ENCODE data around the gene ARMCX4. TPM values are rescaled to one million over a fixed set of nuclear protein-coding genes. Genes with fewer than 3 reads are reported as not detected.

Gene ARMCX4
- total RNA-seq: 1 to 10 TPM in 1 of 2 experiments, under 1 TPM in 1; 0.96 to 1.3 TPM

DNA sequence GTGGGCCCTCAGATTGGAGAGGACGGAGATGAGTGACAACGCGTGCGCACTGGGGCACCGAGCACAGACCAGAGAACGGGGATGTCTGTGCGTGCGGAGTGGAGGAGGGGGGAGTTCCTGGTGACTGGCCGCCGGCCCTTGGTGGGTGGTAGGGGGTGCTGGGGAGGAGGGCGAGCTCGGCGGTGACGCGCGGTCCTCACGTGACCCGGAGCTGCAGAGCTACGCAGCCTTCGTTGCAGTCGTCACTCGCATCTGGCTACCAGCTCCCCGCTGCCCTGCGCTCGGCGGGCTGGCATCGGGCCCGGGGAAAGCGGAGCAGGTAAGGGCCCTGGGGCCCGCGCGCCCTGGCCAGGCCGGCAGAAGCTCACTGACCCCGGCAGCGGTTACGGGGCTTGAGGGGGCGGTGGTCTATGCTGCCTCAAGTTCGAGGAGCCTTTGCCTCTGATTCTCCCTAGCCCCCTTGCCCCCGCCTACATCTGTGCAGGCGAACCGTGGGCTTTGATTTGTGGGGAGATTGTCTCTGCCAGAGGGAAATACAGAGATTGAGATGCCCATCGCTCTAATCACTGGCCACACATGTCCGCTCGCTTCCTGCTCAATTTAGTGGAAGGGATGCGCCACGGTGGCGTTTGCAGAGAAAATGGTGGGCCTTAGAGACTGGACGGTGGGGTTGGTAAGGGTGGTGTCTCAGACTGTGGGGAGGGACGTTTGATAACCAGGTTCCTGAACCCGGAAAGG, at the start of gene ARMCX4:
Gene ARMCX4, plus strand, starts transcription at position 245 of the 738 bp plus-strand sequence. CDS start 3,134 bp downstream, outside the sequence.
- Mint-ChIP-seq H3K27me3 (peaks cover 5% of the 10 kb centered on the region), H3K27ac (peak within 1 kb of the TSS; percentile 41), H3K4me3 (peak within 1 kb of the TSS; percentile 74), H3K36me3 (ENCODE audit: low read depth) (no peaks in the 10 kb centered on the region), H3K9me3 (no peaks in the 10 kb centered on the region), H3K4me1 (peaks cover 8% of the 10 kb centered on the region)
- POLR2A ChIA-PET: no interaction called here
- DNase-seq: peak; percentile 8
- CTCF ChIA-PET: interaction anchor here (1.4 kb wide), 1 partner anchor 42 kb away, joined by 3 read pairs; no protein-coding TSS in a partner anchor

DNA sequence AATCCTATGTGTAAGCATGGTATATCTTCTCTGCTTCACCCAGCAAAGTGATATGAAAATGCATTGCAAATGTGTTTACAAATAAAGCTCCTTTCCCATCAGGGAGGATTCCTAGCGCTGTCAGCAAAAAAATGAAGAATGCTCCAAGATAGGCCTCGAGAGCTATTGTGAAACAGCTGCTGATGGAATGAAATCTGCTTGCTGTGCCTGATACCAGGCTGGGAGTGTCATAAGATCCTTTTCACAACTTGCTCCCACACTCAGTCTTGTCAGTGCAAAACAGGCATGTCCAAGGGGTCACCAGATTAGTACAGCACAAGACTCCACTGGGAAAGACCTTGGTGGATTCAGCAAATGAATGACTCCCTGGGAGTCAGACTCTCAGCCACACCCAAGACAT, 43.2 kb upstream of the ARMCX4 start:
- H3K27ac Mint-ChIP-seq: no peak overlapping the region
- peaks cover 14% of the 10 kb centered on the region for H3K36me3 Mint-ChIP-seq (ENCODE audit: low read depth)
- ChIA-PET CTCF (no interaction called here), POLR2A (no interaction called here)
- H3K9me3 Mint-ChIP-seq: peaks cover 4% of the 10 kb centered on the region
- no peak overlapping the region for H3K4me3 Mint-ChIP-seq
- peaks cover 2% of the 10 kb centered on the region for H3K4me1 Mint-ChIP-seq
- no peaks in the 10 kb centered on the region for H3K27me3 Mint-ChIP-seq
- DNase-seq: no peak

DNA sequence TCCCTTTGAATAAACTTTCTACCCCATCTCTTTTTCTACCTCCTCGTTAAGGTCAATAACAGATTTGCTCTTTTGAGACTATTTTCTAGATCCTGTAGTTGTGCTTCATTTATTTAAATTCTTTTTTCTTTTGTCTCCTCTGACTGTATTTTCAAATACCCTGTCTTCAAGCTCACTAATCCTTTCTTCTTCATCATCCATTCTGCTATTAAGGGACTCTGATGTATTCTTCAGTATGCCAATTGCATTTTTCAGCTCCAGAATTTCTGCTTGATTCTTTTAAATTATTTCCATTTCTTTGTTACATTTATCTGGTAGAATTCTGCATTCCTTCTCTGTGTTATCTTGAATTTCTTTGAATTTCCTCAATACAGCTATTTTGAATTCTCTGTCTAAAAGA, 36.0 kb upstream of the ARMCX4 start:
- DNase-seq: no peak
- Mint-ChIP-seq H3K9me3 (no peaks in the 10 kb centered on the region), H3K36me3 (ENCODE audit: low read depth) (peaks cover 2% of the 10 kb centered on the region), H3K27me3 (no peaks in the 10 kb centered on the region), H3K4me1 (peaks cover 5% of the 10 kb centered on the region), H3K27ac (no peak overlapping the region), H3K4me3 (no peak overlapping the region)
- POLR2A ChIA-PET: no interaction called here
- CTCF ChIA-PET: no interaction called here

DNA sequence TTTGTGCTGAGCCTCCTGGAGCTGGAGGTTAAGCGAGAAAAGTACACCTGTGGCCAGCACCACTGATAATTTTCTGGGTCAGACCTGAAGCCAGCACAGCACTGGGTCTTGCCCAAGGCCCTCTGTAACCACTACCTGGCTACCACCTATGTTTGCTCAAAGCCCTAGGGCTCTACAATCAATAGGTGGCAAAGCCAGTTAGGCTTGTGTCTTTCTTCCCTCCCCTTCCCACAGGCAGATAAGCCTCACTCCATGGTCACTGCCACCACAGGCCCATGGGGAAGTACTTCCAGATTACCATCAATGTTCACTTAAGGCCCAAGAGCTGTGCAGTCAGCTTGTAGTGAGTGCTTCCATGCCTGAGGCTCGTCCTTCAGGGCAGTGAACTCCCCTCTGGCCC, 35.2 kb upstream of the ARMCX4 start:
- CTCF ChIA-PET: no interaction called here
- POLR2A ChIA-PET: no interaction called here
- Mint-ChIP-seq H3K4me3 (no peak overlapping the region), H3K27me3 (no peaks in the 10 kb centered on the region), H3K4me1 (peaks cover 5% of the 10 kb centered on the region), H3K27ac (no peak overlapping the region), H3K9me3 (no peaks in the 10 kb centered on the region), H3K36me3 (ENCODE audit: low read depth) (peaks cover 2% of the 10 kb centered on the region)
- DNase-seq: no peak

DNA sequence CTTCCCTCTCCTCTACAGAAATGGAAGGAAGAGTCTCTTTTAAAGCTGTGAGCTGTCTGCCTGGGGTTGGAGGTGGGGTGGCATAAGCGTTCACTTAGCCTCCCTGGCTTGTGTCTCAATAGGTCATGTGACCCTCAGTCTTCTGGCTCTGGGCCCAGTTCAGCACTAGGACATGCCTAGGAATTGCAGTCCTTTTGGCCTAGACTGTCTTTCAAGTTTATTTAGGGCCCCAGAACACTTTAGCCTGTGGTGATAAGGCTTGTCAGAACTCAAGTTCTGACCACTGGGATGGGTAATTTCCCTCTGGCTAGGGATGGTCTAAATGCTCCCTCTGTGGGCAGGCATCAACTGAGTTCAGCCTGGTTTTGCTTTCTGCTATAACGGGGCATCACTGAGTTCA, 34.3 kb upstream of the ARMCX4 start:
- CTCF ChIA-PET: no interaction called here
- no peaks in the 10 kb centered on the region for H3K27me3 Mint-ChIP-seq
- no peak overlapping the region for H3K27ac Mint-ChIP-seq

DNA sequence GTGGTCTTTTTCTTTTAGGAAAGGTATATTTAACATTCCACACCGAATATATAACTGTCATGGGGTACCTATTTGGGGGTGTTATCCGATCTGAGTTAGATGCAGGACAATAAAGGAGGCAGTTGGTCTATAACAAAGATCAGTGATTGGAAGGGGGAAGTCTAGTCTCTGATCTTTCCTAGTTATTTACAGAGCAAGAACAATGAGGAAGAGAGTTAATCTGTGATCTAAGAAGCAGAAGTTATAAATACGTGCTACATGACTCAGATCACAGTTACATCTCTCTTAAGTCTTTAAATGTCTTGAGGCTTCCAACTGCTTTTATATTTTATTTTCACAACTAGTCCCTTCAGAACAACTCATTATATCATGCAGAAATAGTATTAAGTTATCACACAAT, 33.2 kb upstream of the ARMCX4 start:
- no peak overlapping the region for H3K4me3 Mint-ChIP-seq
- POLR2A ChIA-PET: no interaction called here
- CTCF ChIA-PET: no interaction called here
- no peaks in the 10 kb centered on the region for H3K9me3 Mint-ChIP-seq
- DNase-seq: no peak
- no peaks in the 10 kb centered on the region for H3K27me3 Mint-ChIP-seq
- H3K4me1 Mint-ChIP-seq: peaks cover 3% of the 10 kb centered on the region
- H3K36me3 Mint-ChIP-seq (ENCODE audit: low read depth): no peaks in the 10 kb centered on the region
- H3K27ac Mint-ChIP-seq: no peak overlapping the region

More for the DNA sequence above, 34.3 kb upstream of the ARMCX4 start:
- H3K36me3 Mint-ChIP-seq (ENCODE audit: low read depth): no peaks in the 10 kb centered on the region
- peaks cover 3% of the 10 kb centered on the region for H3K4me1 Mint-ChIP-seq
- H3K9me3 Mint-ChIP-seq: no peaks in the 10 kb centered on the region
- POLR2A ChIA-PET: no interaction called here
- H3K4me3 Mint-ChIP-seq: no peak overlapping the region
- no peak for DNase-seq

DNA sequence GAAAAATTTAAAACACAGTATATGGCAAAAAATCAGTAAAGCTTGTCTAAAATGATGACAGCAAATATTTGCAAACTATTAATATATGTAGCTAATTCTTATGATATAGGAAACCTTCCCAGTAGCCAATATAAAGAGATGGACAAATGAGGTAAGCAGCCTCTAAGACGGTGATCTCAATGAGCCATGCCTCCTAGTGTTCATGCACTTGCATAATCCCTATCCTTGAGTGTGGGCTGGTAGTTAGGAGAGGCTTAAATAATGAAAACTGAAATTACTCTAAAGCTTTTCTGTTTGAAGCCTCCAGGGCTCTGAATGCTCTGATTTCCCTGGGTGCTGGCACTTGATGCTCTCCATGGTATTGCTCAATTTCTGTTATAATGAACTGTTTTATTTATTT, 24.6 kb upstream of the ARMCX4 start:
- Mint-ChIP-seq H3K4me3 (no peak overlapping the region), H3K36me3 (ENCODE audit: low read depth) (no peaks in the 10 kb centered on the region), H3K9me3 (no peaks in the 10 kb centered on the region), H3K4me1 (no peaks in the 10 kb centered on the region), H3K27ac (no peak overlapping the region), H3K27me3 (no peaks in the 10 kb centered on the region)
- CTCF ChIA-PET: interaction anchor here (1.0 kb wide), 1 partner anchor 147 kb away, joined by 3 read pairs; no protein-coding TSS in a partner anchor
- POLR2A ChIA-PET: no interaction called here
- DNase-seq: no peak

DNA sequence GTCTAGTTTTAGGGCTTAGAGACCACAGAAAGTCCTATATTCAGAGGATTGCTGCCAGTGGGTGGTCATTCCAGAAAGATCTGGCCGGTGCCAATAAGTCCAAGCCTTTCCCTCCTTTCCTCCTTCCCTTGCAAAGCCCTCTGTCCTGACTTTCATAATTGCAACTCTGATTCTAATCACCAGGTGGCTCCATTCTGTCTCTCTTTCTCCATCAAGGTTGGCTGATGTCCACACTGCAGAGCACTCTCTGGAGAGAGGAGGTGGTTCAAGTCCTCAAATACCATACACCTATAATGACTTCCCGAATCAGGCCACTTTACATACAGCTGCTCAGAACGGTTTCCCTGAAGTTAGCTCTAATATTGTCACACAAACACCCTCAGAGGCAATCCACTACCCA, 22.4 kb upstream of the ARMCX4 start:
- no peak overlapping the region for H3K27ac Mint-ChIP-seq
- CTCF ChIA-PET: no interaction called here
- no peaks in the 10 kb centered on the region for H3K27me3 Mint-ChIP-seq
- H3K4me3 Mint-ChIP-seq: no peak overlapping the region
- H3K36me3 Mint-ChIP-seq (ENCODE audit: low read depth): no peaks in the 10 kb centered on the region
- no peaks in the 10 kb centered on the region for H3K9me3 Mint-ChIP-seq
- no peaks in the 10 kb centered on the region for H3K4me1 Mint-ChIP-seq
- POLR2A ChIA-PET: no interaction called here
- DNase-seq: no peak

DNA sequence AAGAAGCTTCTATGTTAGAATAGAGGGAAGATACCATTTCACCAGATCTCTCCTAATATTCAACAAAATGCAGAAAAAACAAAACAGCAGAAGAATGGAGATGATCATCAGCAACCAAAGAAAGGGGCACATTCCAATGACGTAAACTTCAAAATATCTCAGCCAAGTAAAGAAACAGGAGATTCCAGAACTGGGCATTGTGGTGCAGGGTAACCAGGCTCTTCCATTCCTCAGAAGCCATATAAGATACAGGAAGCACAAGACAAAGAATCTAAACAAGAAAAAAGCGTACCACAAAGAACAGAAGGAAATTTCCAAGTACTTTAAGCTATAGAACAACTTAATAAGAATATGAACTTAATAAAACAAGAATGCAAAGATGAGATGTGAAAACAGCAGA, 6.9 kb upstream of the ARMCX4 start:
- CTCF ChIA-PET: no interaction called here

DNA sequence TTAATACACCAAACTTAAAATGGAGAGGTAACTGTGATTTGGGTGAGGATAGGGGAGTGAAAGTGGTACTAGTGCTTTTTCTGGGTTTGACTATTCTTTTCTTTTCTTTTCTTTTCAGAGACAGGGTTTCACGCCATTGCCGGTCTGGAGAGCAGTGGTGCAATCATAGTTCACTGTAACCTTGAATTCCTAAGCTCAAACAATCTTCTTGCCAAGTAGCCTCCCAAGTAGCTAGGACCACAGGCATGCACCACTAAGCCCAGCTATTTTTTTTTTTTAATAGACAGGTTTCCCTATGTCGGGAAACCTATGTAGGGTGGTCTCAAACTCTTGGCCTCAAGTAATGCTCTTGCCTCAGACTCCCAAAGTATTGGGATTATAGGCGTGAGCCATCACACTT, 3.0 kb upstream of the ARMCX4 start:
- H3K27ac Mint-ChIP-seq: no peak overlapping the region
- H3K27me3 Mint-ChIP-seq: peaks cover 5% of the 10 kb centered on the region
- no peaks in the 10 kb centered on the region for H3K36me3 Mint-ChIP-seq (ENCODE audit: low read depth)
- peaks cover 8% of the 10 kb centered on the region for H3K4me1 Mint-ChIP-seq
- ChIA-PET CTCF (no interaction called here), POLR2A (no interaction called here)
- DNase-seq: no peak
- H3K4me3 Mint-ChIP-seq: no peak overlapping the region
- no peaks in the 10 kb centered on the region for H3K9me3 Mint-ChIP-seq

More for the DNA sequence above, 6.9 kb upstream of the ARMCX4 start:
- no peaks in the 10 kb centered on the region for H3K4me1 Mint-ChIP-seq
- no peak overlapping the region for H3K27ac Mint-ChIP-seq
- no peaks in the 10 kb centered on the region for H3K27me3 Mint-ChIP-seq
- POLR2A ChIA-PET: no interaction called here
- no peaks in the 10 kb centered on the region for H3K9me3 Mint-ChIP-seq
- no peak for DNase-seq
- H3K4me3 Mint-ChIP-seq: no peak overlapping the region
- no peaks in the 10 kb centered on the region for H3K36me3 Mint-ChIP-seq (ENCODE audit: low read depth)

DNA sequence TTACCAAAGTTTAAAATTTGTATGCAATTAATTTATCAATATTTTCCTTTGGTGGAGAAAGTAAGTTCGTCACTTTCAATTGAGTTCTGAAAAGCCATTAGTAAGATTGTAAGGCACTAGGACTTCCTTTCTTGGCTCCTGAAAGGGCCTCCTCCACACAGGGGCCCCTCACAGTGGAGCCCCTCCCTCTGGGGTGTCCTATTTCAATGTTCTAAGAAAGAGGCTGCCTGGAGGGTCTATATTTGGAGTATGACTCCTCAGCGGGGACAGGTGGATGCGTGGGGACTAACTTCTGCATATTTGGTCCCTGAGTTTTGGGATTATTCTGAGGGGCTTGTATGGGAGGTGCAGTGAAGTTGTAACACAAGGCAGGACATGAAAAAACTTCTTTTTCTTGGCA, 1.6 kb upstream of the ARMCX4 start:
- Mint-ChIP-seq H3K4me1 (peaks cover 8% of the 10 kb centered on the region), H3K9me3 (no peaks in the 10 kb centered on the region), H3K36me3 (ENCODE audit: low read depth) (no peaks in the 10 kb centered on the region), H3K27ac (no peak overlapping the region), H3K4me3 (no peak overlapping the region), H3K27me3 (peaks cover 5% of the 10 kb centered on the region)
- ChIA-PET CTCF (no interaction called here), POLR2A (no interaction called here)
- no peak for DNase-seq

DNA sequence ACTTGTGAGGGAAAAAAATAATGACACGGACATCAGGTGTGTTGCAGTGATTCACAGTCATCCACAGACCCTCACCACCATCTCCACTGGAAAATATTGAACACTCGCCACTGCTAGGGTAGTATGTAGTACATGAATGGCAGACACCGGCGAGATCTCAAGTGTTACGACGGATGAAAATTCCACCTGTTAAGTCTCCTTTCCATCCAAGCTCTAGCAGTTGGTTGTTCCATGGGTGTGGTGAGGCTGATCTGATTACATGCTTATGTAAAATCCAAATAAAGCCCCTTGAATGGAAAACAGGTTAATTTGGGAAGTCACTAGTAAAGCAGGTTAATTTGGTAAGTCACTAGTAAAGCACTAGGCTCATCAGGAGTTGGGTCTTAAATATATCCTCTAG, 1.1 kb upstream of the ARMCX4 start:
- ChIA-PET POLR2A (no interaction called here), CTCF (interaction anchor here (0.7 kb wide), 1 partner anchor 639 kb away, joined by 3 read pairs; no protein-coding TSS in a partner anchor)
- no peak overlapping the region for H3K4me3 Mint-ChIP-seq
- H3K9me3 Mint-ChIP-seq: no peaks in the 10 kb centered on the region
- peaks cover 5% of the 10 kb centered on the region for H3K27me3 Mint-ChIP-seq
- H3K27ac Mint-ChIP-seq: no peak overlapping the region
- H3K4me1 Mint-ChIP-seq: peaks cover 8% of the 10 kb centered on the region
- no peak for DNase-seq
- no peaks in the 10 kb centered on the region for H3K36me3 Mint-ChIP-seq (ENCODE audit: low read depth)

DNA sequence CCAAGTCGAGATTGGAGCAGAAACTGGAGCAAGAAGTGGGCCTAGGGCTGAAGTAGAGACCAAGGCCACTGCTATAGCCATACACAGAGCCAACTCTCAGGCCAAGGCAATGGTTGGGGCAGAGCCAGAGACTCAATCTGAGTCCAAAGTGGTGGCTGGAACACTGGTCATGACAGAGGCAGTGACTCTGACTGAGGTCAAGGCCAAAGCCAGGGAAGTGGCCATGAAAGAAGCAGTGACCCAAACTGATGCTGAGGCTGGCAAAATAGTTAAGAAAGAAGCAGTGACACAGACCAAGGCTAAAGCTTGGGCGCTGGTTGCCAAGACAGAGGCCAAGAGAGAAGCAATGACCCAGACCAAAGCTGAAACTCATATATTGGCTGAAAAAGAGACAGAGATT, 3.5 kb downstream of the ARMCX4 start:
- Mint-ChIP-seq H3K9me3 (no peaks in the 10 kb centered on the region), H3K4me1 (peaks cover 8% of the 10 kb centered on the region), H3K27me3 (peaks cover 5% of the 10 kb centered on the region), H3K27ac (no peak overlapping the region), H3K36me3 (ENCODE audit: low read depth) (no peaks in the 10 kb centered on the region), H3K4me3 (no peak overlapping the region)
- DNase-seq: no peak
- ChIA-PET CTCF (no interaction called here), POLR2A (no interaction called here)

DNA sequence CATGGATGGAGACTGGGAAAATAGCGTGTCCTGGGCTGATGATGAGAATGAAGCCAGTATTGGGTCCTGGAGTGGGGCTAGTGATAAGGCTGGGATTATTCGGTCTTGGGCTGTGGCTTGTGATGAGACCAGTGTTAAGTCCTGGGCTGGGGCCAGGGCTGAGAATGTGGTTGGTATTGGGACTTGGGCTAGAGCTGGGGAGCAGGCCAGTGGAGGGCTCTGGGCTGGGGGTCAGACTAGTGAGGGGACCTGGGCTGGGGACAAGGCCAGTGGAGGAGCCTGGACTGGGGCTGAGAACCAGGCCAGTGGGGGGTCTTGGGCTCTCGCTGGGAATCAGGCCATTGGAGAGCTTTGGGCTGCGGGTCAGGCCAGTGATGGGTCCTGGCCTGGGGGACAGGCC, 6.7 kb downstream of the ARMCX4 start:
- POLR2A ChIA-PET: no interaction called here
- CTCF ChIA-PET: no interaction called here
- DNase-seq: no peak
- no peak overlapping the region for H3K27ac Mint-ChIP-seq
- no peaks in the 10 kb centered on the region for H3K9me3 Mint-ChIP-seq
- no peak overlapping the region for H3K4me3 Mint-ChIP-seq
- H3K4me1 Mint-ChIP-seq: no peaks in the 10 kb centered on the region
- H3K36me3 Mint-ChIP-seq (ENCODE audit: low read depth): no peaks in the 10 kb centered on the region
- no peaks in the 10 kb centered on the region for H3K27me3 Mint-ChIP-seq

Data from activated CD4-positive, alpha-beta T cell treated with anti-CD3 and anti-CD28 coated beads, Interleukin-2, amount 10 ng/mL, durations not matched to agents 7 days and 5 days (primary cell).